Muscle of leg (tissue), 11 donors: ENCODE results near the gene STX18. TPM values are rescaled to one million over a fixed set of nuclear protein-coding genes. Genes with fewer than 3 reads are reported as not detected.
"Not testable (repeated sequence)": the region's sequence is repeated elsewhere in the genome, so short reads cannot be mapped to it uniquely, and the experiment has no call there.

Source experiments
- DNase-seq: peaks from one replicate; pipeline ENCODE4 v3.0.0; 2013
- H3K27ac ChIP-seq: one replicate; pipeline ENCODE4 v1.5.1; 2013; ENCODE audit warnings: mild to moderate bottlenecking, low read length, control low read depth
- H3K27me3 ChIP-seq: one replicate; pipeline ENCODE4 v1.6.1; 2013; ENCODE audit warnings: low read length; ENCODE audit not compliant: control insufficient read depth, insufficient read depth
- H3K36me3 ChIP-seq: one replicate; pipeline ENCODE4 v1.6.1; 2013; ENCODE audit warnings: low read length; ENCODE audit not compliant: control insufficient read depth, insufficient read depth
- H3K4me1 ChIP-seq: one replicate; pipeline ENCODE4 v1.6.1; 2013; ENCODE audit warnings: low read length; ENCODE audit not compliant: control insufficient read depth, insufficient read depth
- H3K4me3 ChIP-seq: one replicate; pipeline ENCODE4 v1.5.1; 2013; ENCODE audit warnings: low read length, control low read depth
- H3K9me3 ChIP-seq: replicated peaks from 2 replicates; pipeline ENCODE4 v1.6.1; 2013; ENCODE audit warnings: low read depth, low read length; ENCODE audit not compliant: control insufficient read depth
- WGBS: methylation state at CpG from one replicate; pipeline ENCODE4 v1.1.5; 2013; ENCODE audit warnings: missing lambda C conversion rate; ENCODE audit not compliant: insufficient coverage; 5-methylcytosine and 5-hydroxymethylcytosine counted together
- polyA plus RNA-seq, 8 donors: library from polyadenylated mRNA; unstranded; fragments of 120-200 nt; gene quantifications; one replicate each; pipeline versions ENCODE4 v1.2.1 to v1.2.3, GENCODE V29; 2013; ENCODE audit warnings: inconsistent platforms in 1 of 8, low replicate concordance in 1 of 8; ENCODE audit not compliant: insufficient read length in 8 of 8, insufficient read depth in 1 of 8
- total RNA-seq: library from RNA; stranded (reverse); fragments of 120-200 nt; gene quantifications from one replicate; pipeline ENCODE4 v1.2.4, GENCODE V29; 2013

The STX18 gene
- total and polyA plus RNA-seq, 9 donors, result 22.4 to 30.9 (median 26.7) TPM

- 91% methylated on average over 8 of the region's 8 CpGs for WGBS
- H3K4me3 ChIP-seq, result no peak overlapping the region
- DNase-seq, result no peak
Measured at GRCh38 chr4:4424499-4425115, 117.2 kb downstream of the STX18 start.

GRCh38 chr4:4423706-4424498 is 117.9 kb downstream of the STX18 start:
- 83% methylated on average over 7 of the region's 9 CpGs for WGBS
- H3K4me3 ChIP-seq, result no peak overlapping the region
- H3K27ac ChIP-seq, result no peak overlapping the region
- H3K9me3 ChIP-seq, result no peaks in the 10 kb centered on the region
- DNase-seq, result no peak
- H3K36me3 ChIP-seq, result peaks cover 58% of the 10 kb centered on the region
- peaks cover 4% of the 10 kb centered on the region for H3K4me1 ChIP-seq
- no peaks in the 10 kb centered on the region for H3K27me3 ChIP-seq

More at GRCh38 chr4:4424499-4425115, 117.2 kb downstream of the STX18 start:
- Histone ChIP-seq H3K9me3 (no peaks in the 10 kb centered on the region), H3K27me3 (no peaks in the 10 kb centered on the region), H3K36me3 (peaks cover 52% of the 10 kb centered on the region), H3K4me1 (peaks cover 4% of the 10 kb centered on the region), H3K27ac (no peak overlapping the region)

- DNase-seq, result no peak
- WGBS, result 69% methylated on average over 5 of the region's 12 CpGs
- Histone ChIP-seq H3K27ac (no peak overlapping the region), H3K4me1 (peaks cover 4% of the 10 kb centered on the region), H3K4me3 (no peak overlapping the region), H3K9me3 (no peaks in the 10 kb centered on the region), H3K36me3 (peaks cover 56% of the 10 kb centered on the region), H3K27me3 (no peaks in the 10 kb centered on the region)
Measured at GRCh38 chr4:4422856-4423499, 118.9 kb downstream of the STX18 start.

- not testable (repeated sequence) for H3K4me3 ChIP-seq, H3K4me1 ChIP-seq, H3K27ac ChIP-seq, DNase-seq, H3K27me3 ChIP-seq, H3K9me3 ChIP-seq
- 91% methylated on average over 4 of the region's 7 CpGs for WGBS
- H3K36me3 ChIP-seq, result peaks cover 55% of the 10 kb centered on the region
Measured at GRCh38 chr4:4422117-4422516, 119.7 kb downstream of the STX18 start.

GRCh38 chr4:4421356-4421755 is 120.5 kb downstream of the STX18 start:
- H3K4me3 ChIP-seq, result no peak overlapping the region
- no peak for DNase-seq
- no peaks in the 10 kb centered on the region for H3K9me3 ChIP-seq
- H3K4me1 ChIP-seq, result no peaks in the 10 kb centered on the region
- 100% methylated on average over 4 of the region's 11 CpGs for WGBS
- peaks cover 58% of the 10 kb centered on the region for H3K36me3 ChIP-seq
- H3K27me3 ChIP-seq, result no peaks in the 10 kb centered on the region
- no peak overlapping the region for H3K27ac ChIP-seq

GRCh38 chr4:4420421-4420820 is 121.4 kb downstream of the STX18 start:
- 90% methylated on average over 12 of the region's 12 CpGs for WGBS
- no peak for DNase-seq
- no peak overlapping the region for H3K4me3 ChIP-seq
- no peak overlapping the region for H3K27ac ChIP-seq
- H3K27me3 ChIP-seq, result no peaks in the 10 kb centered on the region
- H3K9me3 ChIP-seq, result no peaks in the 10 kb centered on the region
- no peaks in the 10 kb centered on the region for H3K4me1 ChIP-seq
- peaks cover 60% of the 10 kb centered on the region for H3K36me3 ChIP-seq

GRCh38 chr4:4419896-4420295 is 122.0 kb downstream of the STX18 start:
- no peak for DNase-seq
- no peaks in the 10 kb centered on the region for H3K27me3 ChIP-seq
- H3K4me3 ChIP-seq, result no peak overlapping the region
- peaks cover 59% of the 10 kb centered on the region for H3K36me3 ChIP-seq
- no peak overlapping the region for H3K27ac ChIP-seq
- 98% methylated on average over 8 of the region's 12 CpGs for WGBS
- H3K9me3 ChIP-seq, result no peaks in the 10 kb centered on the region
- H3K4me1 ChIP-seq, result no peaks in the 10 kb centered on the region

- H3K27me3 ChIP-seq, result no peaks in the 10 kb centered on the region
- no peak overlapping the region for H3K4me3 ChIP-seq
- H3K36me3 ChIP-seq, result peaks cover 51% of the 10 kb centered on the region
- H3K27ac ChIP-seq, result no peak overlapping the region
- no peak for DNase-seq
- no peaks in the 10 kb centered on the region for H3K4me1 ChIP-seq
- 86% methylated on average over 13 of the region's 19 CpGs for whole genome bisulfite sequencing
- no peaks in the 10 kb centered on the region for H3K9me3 ChIP-seq
Measured at GRCh38 chr4:4418676-4419390, 123.0 kb downstream of the STX18 start.

GRCh38 chr4:4417886-4418285 is 124.0 kb downstream of the STX18 start:
- no peak for DNase-seq
- Histone ChIP-seq H3K4me3 (no peak overlapping the region), H3K4me1 (peaks cover 3% of the 10 kb centered on the region), H3K27me3 (no peaks in the 10 kb centered on the region), H3K9me3 (no peaks in the 10 kb centered on the region), H3K27ac (no peak overlapping the region), H3K36me3 (peaks cover 44% of the 10 kb centered on the region)
- WGBS, result no CpG with 5 or more reads among the region's 7 CpGs

- 89% methylated on average over 4 of the region's 11 CpGs for WGBS
- no peak overlapping the region for H3K4me3 ChIP-seq
- no peak overlapping the region for H3K27ac ChIP-seq
- H3K4me1 ChIP-seq, result peaks cover 8% of the 10 kb centered on the region
- peaks cover 42% of the 10 kb centered on the region for H3K36me3 ChIP-seq
- no peaks in the 10 kb centered on the region for H3K9me3 ChIP-seq
- no peak for DNase-seq
- H3K27me3 ChIP-seq, result no peaks in the 10 kb centered on the region
Measured at GRCh38 chr4:4416981-4417380, 124.9 kb downstream of the STX18 start.
